ENCODE measurements around the gene TMEM121B. TPM values are rescaled to one million over a fixed set of nuclear protein-coding genes. Genes with fewer than 3 reads are reported as not detected.

The TMEM121B gene
- total and polyA plus RNA-seq, 2 donors = 0.09 to 0.23 TPM

DNA sequence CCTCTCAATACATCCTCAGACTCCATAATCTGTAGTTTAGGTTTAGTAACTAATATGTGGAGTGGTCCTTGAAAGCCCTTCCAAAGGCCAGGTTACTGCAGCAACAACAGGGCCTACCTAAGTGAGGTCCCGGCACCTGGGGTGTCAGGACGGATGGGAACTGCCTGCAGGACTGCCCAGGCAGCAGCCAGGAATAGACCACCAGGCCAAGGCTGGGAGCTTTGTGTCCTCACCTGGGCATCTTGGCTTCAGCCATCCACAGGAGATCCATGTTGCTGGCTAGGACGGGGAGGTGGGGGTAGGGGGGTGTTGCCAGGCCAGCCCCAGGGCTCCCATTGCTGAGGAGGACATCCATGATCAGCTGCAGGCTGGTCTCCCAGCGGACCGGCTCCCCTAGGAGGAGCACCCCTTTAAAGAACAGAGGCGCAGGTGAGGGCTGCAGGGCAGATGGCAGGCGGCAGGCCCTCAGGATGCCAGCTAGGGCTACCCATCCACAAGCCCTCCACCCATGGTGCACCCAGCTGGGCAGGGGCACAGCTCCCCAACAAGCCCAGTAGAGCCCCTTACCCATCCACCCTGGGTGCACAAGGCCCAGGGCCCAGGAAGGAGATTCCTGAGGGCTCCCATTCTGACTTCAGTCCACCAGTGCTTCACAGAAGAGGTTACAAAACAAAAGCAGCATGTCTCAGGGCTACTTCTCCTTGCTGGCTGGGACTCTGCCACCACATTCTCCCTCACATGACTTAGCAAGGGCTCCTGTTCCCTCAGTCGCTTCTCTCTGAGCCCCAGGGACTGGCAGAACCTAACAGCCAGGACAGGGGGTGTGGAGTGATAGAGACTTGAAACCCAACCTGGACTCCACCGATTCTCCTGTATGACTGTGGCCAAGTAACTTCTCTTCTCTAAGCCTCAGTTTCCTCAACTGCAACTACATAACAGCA is 19.9 kb upstream of the TMEM121B start:
- Histone ChIP-seq H3K27ac (ENCODE audit: low read depth in 1 of 2, low read length in 1 of 2) (no peak overlapping the region), H3K36me3 (ENCODE audit: control insufficient read depth in 2 of 2, insufficient read depth in 2 of 2, low read length in 1 of 2) (peaks cover 11 to 47% of the 10 kb centered on the region in 2 donors), H3K4me3 (ENCODE audit: low read length in 2 of 2) (no peak overlapping the region), H3K27me3 (ENCODE audit: control insufficient read depth in 2 of 2, insufficient read depth in 1 of 2, low read length in 1 of 2) (no peaks in the 10 kb centered on the region), H3K4me1 (ENCODE audit: control insufficient read depth in 2 of 2, insufficient read depth in 2 of 2, low read length in 2 of 2) (no peaks in the 10 kb centered on the region), H3K9me3 (ENCODE audit: control insufficient read depth in 2 of 2, insufficient read depth in 1 of 2, low read length in 1 of 2) (no peaks in the 10 kb centered on the region)
- DNase-seq (ENCODE audit: low read depth in 6 of 9, low spot score in 9 of 9) = no peak
- WGBS = 98% methylated on average over 9 of the region's 9 CpGs

DNA sequence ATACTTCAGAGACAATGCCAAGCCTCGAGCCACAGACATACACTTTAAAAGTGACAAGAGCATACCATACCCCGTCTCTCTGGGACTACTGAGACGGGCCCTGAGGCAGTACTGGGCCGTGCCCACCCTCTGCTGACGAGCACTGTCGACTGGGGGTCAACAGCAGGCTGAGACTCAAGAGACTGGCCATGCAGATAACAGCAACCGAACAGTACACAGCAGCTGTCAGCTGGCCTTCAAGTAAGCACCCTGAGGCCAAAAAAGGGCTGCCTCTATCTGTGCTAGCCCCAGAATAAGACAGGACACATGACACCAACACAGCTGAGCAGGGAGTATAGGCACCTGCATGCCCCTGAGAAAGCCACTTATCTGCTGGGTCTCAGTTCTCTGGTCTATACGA is 18.9 kb upstream of the TMEM121B start:
- 97% methylated on average over 8 of the region's 8 CpGs for WGBS

DNA sequence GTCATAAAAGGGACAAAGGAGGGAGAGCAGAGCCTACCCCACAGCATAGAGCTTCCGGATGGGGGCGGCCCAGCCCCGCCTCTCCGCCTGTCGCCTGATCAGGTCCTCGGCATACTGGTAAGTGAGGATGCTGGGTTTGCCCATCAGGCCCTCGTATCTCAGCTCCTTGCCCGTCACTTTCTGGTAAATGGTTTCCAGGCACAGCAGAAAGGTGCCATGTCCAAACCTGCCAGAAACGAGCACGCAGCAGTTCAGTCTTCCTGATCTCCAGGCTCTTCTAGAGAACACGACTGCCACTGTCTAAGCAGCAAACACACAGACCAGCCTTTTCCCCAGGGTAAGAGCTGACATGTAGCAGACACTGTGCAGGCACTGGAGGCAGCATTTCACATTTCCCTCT is 17.4 kb upstream of the TMEM121B start:
- H3K4me3 ChIP-seq (ENCODE audit: low read length in 2 of 2) = no peak overlapping the region
- H3K9me3 ChIP-seq (ENCODE audit: control insufficient read depth in 2 of 2, insufficient read depth in 1 of 2, low read length in 1 of 2) = no peaks in the 10 kb centered on the region
- H3K36me3 ChIP-seq (ENCODE audit: control insufficient read depth in 2 of 2, insufficient read depth in 2 of 2, low read length in 1 of 2) = peaks cover 11 to 41% of the 10 kb centered on the region in 2 donors
- no peak for DNase-seq (ENCODE audit: low read depth in 6 of 9, low spot score in 9 of 9)
- no peaks in the 10 kb centered on the region for H3K27me3 ChIP-seq (ENCODE audit: control insufficient read depth in 2 of 2, insufficient read depth in 1 of 2, low read length in 1 of 2)
- H3K4me1 ChIP-seq (ENCODE audit: control insufficient read depth in 2 of 2, insufficient read depth in 2 of 2, low read length in 2 of 2) = no peaks in the 10 kb centered on the region
- no peak overlapping the region for H3K27ac ChIP-seq (ENCODE audit: low read depth in 1 of 2, low read length in 1 of 2)
- 98% methylated on average over 11 of the region's 11 CpGs for WGBS

More for the DNA sequence above, 18.9 kb upstream of the TMEM121B start:
- Histone ChIP-seq H3K4me1 (ENCODE audit: control insufficient read depth in 2 of 2, insufficient read depth in 2 of 2, low read length in 2 of 2) (no peaks in the 10 kb centered on the region), H3K27me3 (ENCODE audit: control insufficient read depth in 2 of 2, insufficient read depth in 1 of 2, low read length in 1 of 2) (no peaks in the 10 kb centered on the region), H3K4me3 (ENCODE audit: low read length in 2 of 2) (no peak overlapping the region), H3K27ac (ENCODE audit: low read depth in 1 of 2, low read length in 1 of 2) (no peak overlapping the region), H3K36me3 (ENCODE audit: control insufficient read depth in 2 of 2, insufficient read depth in 2 of 2, low read length in 1 of 2) (peaks cover 11 to 45% of the 10 kb centered on the region in 2 donors), H3K9me3 (ENCODE audit: control insufficient read depth in 2 of 2, insufficient read depth in 1 of 2, low read length in 1 of 2) (no peaks in the 10 kb centered on the region)
- no peak for DNase-seq (ENCODE audit: low read depth in 6 of 9, low spot score in 9 of 9)

GRCh38 chr22:17137861-17138425 is 16.8 kb upstream of the TMEM121B start:
- H3K4me3 ChIP-seq (ENCODE audit: low read length in 2 of 2) = no peak overlapping the region
- DNase-seq (ENCODE audit: low read depth in 6 of 9, low spot score in 9 of 9) = no peak
- peaks cover 11 to 36% of the 10 kb centered on the region in 2 donors for H3K36me3 ChIP-seq (ENCODE audit: control insufficient read depth in 2 of 2, insufficient read depth in 2 of 2, low read length in 1 of 2)
- no peak overlapping the region for H3K27ac ChIP-seq (ENCODE audit: low read depth in 1 of 2, low read length in 1 of 2)
- no peaks in the 10 kb centered on the region for H3K27me3 ChIP-seq (ENCODE audit: control insufficient read depth in 2 of 2, insufficient read depth in 1 of 2, low read length in 1 of 2)
- H3K9me3 ChIP-seq (ENCODE audit: control insufficient read depth in 2 of 2, insufficient read depth in 1 of 2, low read length in 1 of 2) = no peaks in the 10 kb centered on the region
- no peaks in the 10 kb centered on the region for H3K4me1 ChIP-seq (ENCODE audit: control insufficient read depth in 2 of 2, insufficient read depth in 2 of 2, low read length in 2 of 2)
- WGBS = 97% methylated on average over 17 of the region's 17 CpGs

DNA sequence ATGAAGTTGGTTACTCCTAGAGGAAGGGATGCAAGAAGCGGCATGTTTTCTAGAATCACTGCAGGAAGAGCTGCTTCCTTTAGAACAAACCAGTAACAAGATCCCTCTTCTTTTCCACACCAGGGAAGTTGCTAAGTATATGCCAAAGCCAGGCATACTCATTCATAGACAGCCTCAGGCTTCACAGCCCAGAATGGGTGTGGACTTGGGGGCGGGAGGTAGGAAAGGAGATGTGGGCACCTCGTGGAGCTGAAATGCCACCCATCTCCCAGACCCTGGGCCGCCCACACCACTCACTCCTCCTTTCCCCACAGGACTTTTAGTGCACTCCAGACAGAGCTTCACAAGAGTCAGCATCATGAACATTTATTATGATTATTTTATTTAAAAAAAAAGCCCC is 16.0 kb upstream of the TMEM121B start:
- 90% methylated on average over 4 of the region's 4 CpGs for WGBS
- Histone ChIP-seq H3K9me3 (ENCODE audit: control insufficient read depth in 2 of 2, insufficient read depth in 1 of 2, low read length in 1 of 2) (no peaks in the 10 kb centered on the region), H3K36me3 (ENCODE audit: control insufficient read depth in 2 of 2, insufficient read depth in 2 of 2, low read length in 1 of 2) (peaks cover 11 to 33% of the 10 kb centered on the region in 2 donors)

GRCh38 chr22:17135153-17135760 is 14.1 kb upstream of the TMEM121B start:
- WGBS = 98% methylated on average over 15 of the region's 15 CpGs
- Histone ChIP-seq H3K4me1 (ENCODE audit: control insufficient read depth in 2 of 2, insufficient read depth in 2 of 2, low read length in 2 of 2) (no peaks in the 10 kb centered on the region), H3K9me3 (ENCODE audit: control insufficient read depth in 2 of 2, insufficient read depth in 1 of 2, low read length in 1 of 2) (no peaks in the 10 kb centered on the region), H3K27me3 (ENCODE audit: control insufficient read depth in 2 of 2, insufficient read depth in 1 of 2, low read length in 1 of 2) (no peaks in the 10 kb centered on the region), H3K27ac (ENCODE audit: low read depth in 1 of 2, low read length in 1 of 2) (no peak overlapping the region), H3K4me3 (ENCODE audit: low read length in 2 of 2) (no peak overlapping the region), H3K36me3 (ENCODE audit: control insufficient read depth in 2 of 2, insufficient read depth in 2 of 2, low read length in 1 of 2) (peaks cover 4 to 17% of the 10 kb centered on the region in 2 donors)
- no peak for DNase-seq (ENCODE audit: low read depth in 6 of 9, low spot score in 9 of 9)

More for the DNA sequence above, 16.0 kb upstream of the TMEM121B start:
- Histone ChIP-seq H3K4me1 (ENCODE audit: control insufficient read depth in 2 of 2, insufficient read depth in 2 of 2, low read length in 2 of 2) (no peaks in the 10 kb centered on the region), H3K27ac (ENCODE audit: low read depth in 1 of 2, low read length in 1 of 2) (no peak overlapping the region), H3K4me3 (ENCODE audit: low read length in 2 of 2) (no peak overlapping the region), H3K27me3 (ENCODE audit: control insufficient read depth in 2 of 2, insufficient read depth in 1 of 2, low read length in 1 of 2) (no peaks in the 10 kb centered on the region)
- no peak for DNase-seq (ENCODE audit: low read depth in 6 of 9, low spot score in 9 of 9)

DNA sequence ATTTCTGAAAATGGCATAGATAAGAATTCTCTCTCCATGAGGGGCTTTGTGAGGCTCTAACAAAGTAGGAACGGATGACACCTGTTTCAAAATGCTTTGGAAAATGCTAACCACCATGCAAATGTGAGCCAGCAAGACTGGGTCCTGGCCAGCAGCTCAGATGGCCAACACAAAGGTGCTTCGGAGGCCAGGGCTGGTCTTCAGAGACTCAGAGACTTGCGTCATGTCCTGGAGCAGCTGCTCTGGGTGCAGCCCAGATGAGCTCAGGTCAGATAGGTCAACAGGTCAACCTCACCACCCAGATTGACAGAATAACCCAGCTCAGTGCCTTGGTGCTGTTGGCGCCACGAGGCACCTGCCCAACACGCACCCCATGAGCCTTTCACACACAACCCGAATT is 12.0 kb upstream of the TMEM121B start:
- H3K9me3 ChIP-seq (ENCODE audit: control insufficient read depth in 2 of 2, insufficient read depth in 1 of 2, low read length in 1 of 2) = no peaks in the 10 kb centered on the region
- H3K27ac ChIP-seq (ENCODE audit: low read depth in 1 of 2, low read length in 1 of 2) = no peak overlapping the region
- peaks cover 4 to 6% of the 10 kb centered on the region in 2 donors for H3K36me3 ChIP-seq (ENCODE audit: control insufficient read depth in 2 of 2, insufficient read depth in 2 of 2, low read length in 1 of 2)
- H3K27me3 ChIP-seq (ENCODE audit: control insufficient read depth in 2 of 2, insufficient read depth in 1 of 2, low read length in 1 of 2) = no peaks in the 10 kb centered on the region
- no peak overlapping the region for H3K4me3 ChIP-seq (ENCODE audit: low read length in 2 of 2)
- no peak for DNase-seq (ENCODE audit: low read depth in 6 of 9, low spot score in 9 of 9)
- no peaks in the 10 kb centered on the region for H3K4me1 ChIP-seq (ENCODE audit: control insufficient read depth in 2 of 2, insufficient read depth in 2 of 2, low read length in 2 of 2)
- WGBS = 98% methylated on average over 7 of the region's 7 CpGs

DNA sequence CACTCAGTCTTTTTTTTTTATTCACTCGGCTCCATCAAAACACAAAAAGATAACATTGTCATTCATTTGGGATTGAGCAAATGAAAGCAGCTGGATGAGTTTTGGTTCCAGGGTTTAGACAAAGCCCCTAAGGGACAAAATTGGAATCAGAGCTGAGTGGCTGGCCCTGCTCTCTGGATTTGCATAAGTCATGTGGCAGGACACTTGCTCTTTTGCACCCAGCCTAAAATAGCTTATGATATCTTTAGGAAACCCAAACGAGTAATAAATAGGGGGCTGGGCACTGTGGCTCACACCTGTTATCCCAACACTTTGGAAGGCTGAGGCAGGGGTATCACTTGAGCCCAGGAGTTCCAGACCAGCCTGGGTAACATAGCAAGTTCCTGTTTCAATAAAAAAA is 11.0 kb upstream of the TMEM121B start:
- Histone ChIP-seq H3K27ac (ENCODE audit: low read depth in 1 of 2, low read length in 1 of 2) (no peak overlapping the region), H3K36me3 (ENCODE audit: control insufficient read depth in 2 of 2, insufficient read depth in 2 of 2, low read length in 1 of 2) (no peaks in the 10 kb centered on the region), H3K4me3 (ENCODE audit: low read length in 2 of 2) (no peak overlapping the region), H3K9me3 (ENCODE audit: control insufficient read depth in 2 of 2, insufficient read depth in 1 of 2, low read length in 1 of 2) (no peaks in the 10 kb centered on the region), H3K4me1 (ENCODE audit: control insufficient read depth in 2 of 2, insufficient read depth in 2 of 2, low read length in 2 of 2) (no peaks in the 10 kb centered on the region), H3K27me3 (ENCODE audit: control insufficient read depth in 2 of 2, insufficient read depth in 1 of 2, low read length in 1 of 2) (no peaks in the 10 kb centered on the region)
- no peak for DNase-seq (ENCODE audit: low read depth in 6 of 9, low spot score in 9 of 9)
- 65% methylated on average over 2 of the region's 2 CpGs for WGBS

DNA sequence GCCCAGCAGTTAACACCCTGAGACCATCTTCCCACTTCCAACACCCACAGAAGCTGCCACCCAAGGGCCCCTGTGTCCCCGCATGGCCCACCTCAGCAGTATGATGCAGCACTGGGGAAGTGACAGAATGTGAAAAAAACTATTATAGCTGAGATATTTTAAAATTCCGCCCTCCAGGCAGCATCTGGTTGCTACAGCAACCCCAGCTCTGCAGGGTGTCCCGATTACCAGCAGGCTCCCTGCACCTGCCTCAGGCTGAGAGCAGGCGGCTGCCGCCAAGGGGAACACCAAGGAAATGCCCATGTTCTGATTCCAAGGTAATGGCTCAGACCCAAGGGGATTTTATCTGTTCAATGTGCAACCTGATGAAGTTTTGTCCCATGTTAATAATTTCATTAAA is 10.5 kb upstream of the TMEM121B start:
- DNase-seq (ENCODE audit: low read depth in 6 of 9, low spot score in 9 of 9) = no peak
- 88% methylated on average over 5 of the region's 5 CpGs for WGBS

More for the DNA sequence above, 10.5 kb upstream of the TMEM121B start:
- Histone ChIP-seq H3K4me3 (ENCODE audit: low read length in 2 of 2) (no peak overlapping the region), H3K27me3 (ENCODE audit: control insufficient read depth in 2 of 2, insufficient read depth in 1 of 2, low read length in 1 of 2) (no peaks in the 10 kb centered on the region), H3K9me3 (ENCODE audit: control insufficient read depth in 2 of 2, insufficient read depth in 1 of 2, low read length in 1 of 2) (no peaks in the 10 kb centered on the region), H3K27ac (ENCODE audit: low read depth in 1 of 2, low read length in 1 of 2) (no peak overlapping the region), H3K36me3 (ENCODE audit: control insufficient read depth in 2 of 2, insufficient read depth in 2 of 2, low read length in 1 of 2) (no peaks in the 10 kb centered on the region), H3K4me1 (ENCODE audit: control insufficient read depth in 2 of 2, insufficient read depth in 2 of 2, low read length in 2 of 2) (no peaks in the 10 kb centered on the region)

Data from thymus (tissue), 11 donors.